ENCODE data around the gene CYB5R2.

DNA sequence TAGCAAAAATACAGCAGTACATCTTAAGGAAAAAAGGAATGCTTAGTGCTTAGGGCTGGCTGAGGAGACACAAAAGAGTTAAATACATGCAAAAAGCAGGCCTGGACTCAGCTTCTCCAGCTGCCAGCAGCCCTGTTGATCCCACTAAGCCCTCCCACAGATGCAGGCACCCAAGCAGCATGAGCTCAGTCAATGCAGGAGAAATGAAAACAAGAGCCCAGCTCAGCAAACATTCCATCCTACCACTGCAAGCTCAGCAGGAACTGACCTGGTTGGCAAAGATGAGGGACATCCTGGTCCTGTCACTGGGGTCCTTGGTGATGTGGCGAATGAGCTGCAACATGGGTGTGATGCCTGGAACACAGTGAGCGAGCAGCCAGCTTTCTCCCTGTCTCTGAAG lies 5.8 kb downstream of the CYB5R2 start:
- TF ChIP-seq, protein P1, sequence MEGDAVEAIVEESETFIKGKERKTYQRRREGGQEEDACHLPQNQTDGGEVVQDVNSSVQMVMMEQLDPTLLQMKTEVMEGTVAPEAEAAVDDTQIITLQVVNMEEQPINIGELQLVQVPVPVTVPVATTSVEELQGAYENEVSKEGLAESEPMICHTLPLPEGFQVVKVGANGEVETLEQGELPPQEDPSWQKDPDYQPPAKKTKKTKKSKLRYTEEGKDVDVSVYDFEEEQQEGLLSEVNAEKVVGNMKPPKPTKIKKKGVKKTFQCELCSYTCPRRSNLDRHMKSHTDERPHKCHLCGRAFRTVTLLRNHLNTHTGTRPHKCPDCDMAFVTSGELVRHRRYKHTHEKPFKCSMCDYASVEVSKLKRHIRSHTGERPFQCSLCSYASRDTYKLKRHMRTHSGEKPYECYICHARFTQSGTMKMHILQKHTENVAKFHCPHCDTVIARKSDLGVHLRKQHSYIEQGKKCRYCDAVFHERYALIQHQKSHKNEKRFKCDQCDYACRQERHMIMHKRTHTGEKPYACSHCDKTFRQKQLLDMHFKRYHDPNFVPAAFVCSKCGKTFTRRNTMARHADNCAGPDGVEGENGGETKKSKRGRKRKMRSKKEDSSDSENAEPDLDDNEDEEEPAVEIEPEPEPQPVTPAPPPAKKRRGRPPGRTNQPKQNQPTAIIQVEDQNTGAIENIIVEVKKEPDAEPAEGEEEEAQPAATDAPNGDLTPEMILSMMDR (IDR thresholded peaks at IDR 0.05; ENCODE audit: low read depth, low read length): no peak
- TF ChIP-seq POLR2A (IDR thresholded peaks at IDR 0.05; ENCODE audit: extremely low read depth, insufficient read length): no peak
- TF ChIP-seq, protein P2, sequence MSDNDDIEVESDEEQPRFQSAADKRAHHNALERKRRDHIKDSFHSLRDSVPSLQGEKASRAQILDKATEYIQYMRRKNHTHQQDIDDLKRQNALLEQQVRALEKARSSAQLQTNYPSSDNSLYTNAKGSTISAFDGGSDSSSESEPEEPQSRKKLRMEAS (IDR thresholded peaks at IDR 0.05; ENCODE audit: low read depth, low read length): no peak
